ENCODE measurements around the gene GPSM1.

The GPSM1 gene

GRCh38 chr9:136335296-136336155 lies 8.2 kb downstream of the GPSM1 start:
- FAIRE-seq (no peak), DNase-seq (ENCODE audit: insufficient read length, low spot score) (no peak)
- TF ChIP-seq CTCF (IDR thresholded peaks at IDR 0.05; ENCODE audit: insufficient read depth, missing control alignments), result no peak

GRCh38 chr9:136336156-136336870 lies 9.0 kb downstream of the GPSM1 start:
- FAIRE-seq, result no peak
- DNase-seq (ENCODE audit: insufficient read length, low spot score), result no peak
- no peak for TF ChIP-seq CTCF (IDR thresholded peaks at IDR 0.05; ENCODE audit: insufficient read depth, missing control alignments)

- FAIRE-seq, result no peak
- DNase-seq (ENCODE audit: insufficient read length, low spot score), result no peak
- TF ChIP-seq CTCF (IDR thresholded peaks at IDR 0.05; ENCODE audit: insufficient read depth, missing control alignments), result no peak
Measured at GRCh38 chr9:136336881-136337280, 9.5 kb downstream of the GPSM1 start.

GRCh38 chr9:136337416-136338395 lies 10.4 kb downstream of the GPSM1 start:
- no peak for TF ChIP-seq CTCF (IDR thresholded peaks at IDR 0.05; ENCODE audit: insufficient read depth, missing control alignments)
- FAIRE-seq, result no peak
- DNase-seq (ENCODE audit: insufficient read length, low spot score), result no peak

- DNase-seq (ENCODE audit: insufficient read length, low spot score), result no peak
- FAIRE-seq, result no peak
- no peak for TF ChIP-seq CTCF (IDR thresholded peaks at IDR 0.05; ENCODE audit: insufficient read depth, missing control alignments)
Measured at GRCh38 chr9:136338511-136338910, 11.2 kb downstream of the GPSM1 start.

GRCh38 chr9:136339173-136339957 lies 12.0 kb downstream of the GPSM1 start:
- FAIRE-seq (no peak), DNase-seq (ENCODE audit: insufficient read length, low spot score) (no peak)
- TF ChIP-seq CTCF (IDR thresholded peaks at IDR 0.05; ENCODE audit: insufficient read depth, missing control alignments), result peak; percentile 40
